IMR-90 (cell line): ENCODE data around the gene CCR5AS.

Experiments used
- ATAC-seq: fragments of 200-7000 bp; cut with Tn5 transposase; 2 replicates; pipeline ENCODE4 v1.9.1; 2020; ENCODE audit warnings: low read depth, mild to moderate bottlenecking, moderate library complexity
- BruUV-seq: library from RNA; stranded (reverse); fragments of 400-500 nt; replicated peaks from 2 replicates; lab custom pipeline; 2021; lab: Mats Ljungman, UMichigan
- CTCF ChIA-PET: fragments of 300-600 bp; formaldehyde crosslinking; extraction: SDS; loops from one replicate; lab custom pipeline; 2021; ENCODE audit warnings: antibody characterized with exemption; lab: Yijun Ruan, JAX
- POLR2A ChIA-PET: fragments of 300-600 bp; sonication (Branson Sonifier 250); formaldehyde crosslinking; loops from one replicate; lab custom pipeline; 2022; ENCODE audit warnings: antibody characterized with exemption; ENCODE audit not compliant: unreplicated experiment; lab: Charles Lee
- DNase-seq: peaks from one replicate; pipeline ENCODE4 v3.0.0; 2013
- H2AFZ ChIP-seq: replicated peaks from 2 replicates; pipeline ENCODE3; 2013; ENCODE audit warnings: low read length, mild to moderate bottlenecking; ENCODE audit not compliant: poor library complexity
- H2AK5ac ChIP-seq: 2 replicates; pipeline ENCODE4 v1.6.1; 2013; ENCODE audit warnings: low read depth, low read length, inconsistent platforms
- H2AK9ac ChIP-seq: replicated peaks from 2 replicates; pipeline ENCODE3; 2013; ENCODE audit warnings: mild to moderate bottlenecking, low read depth, low read length, moderate library complexity; ENCODE audit not compliant: poor library complexity
- H2BK120ac ChIP-seq: 2 replicates; pipeline ENCODE4 v1.6.1; 2013; ENCODE audit warnings: low read depth, low read length, inconsistent platforms
- H2BK15ac ChIP-seq: 3 replicates; pipeline ENCODE4 v1.6.1; 2013; ENCODE audit warnings: low read depth, low read length, inconsistent platforms
- H2BK20ac ChIP-seq: 2 replicates; pipeline ENCODE4 v1.6.1; 2013; ENCODE audit warnings: low read depth, mild to moderate bottlenecking, inconsistent platforms, low read length, moderate library complexity
- H2BK5ac ChIP-seq: 2 replicates; pipeline ENCODE4 v1.6.1; 2013; ENCODE audit warnings: mild to moderate bottlenecking, low read depth, low read length, inconsistent platforms; ENCODE audit not compliant: poor library complexity, severe bottlenecking
- H3K14ac ChIP-seq: replicated peaks from 2 replicates; pipeline ENCODE4 v1.6.1; 2013; ENCODE audit warnings: low read depth, low read length, inconsistent platforms
- H3K18ac ChIP-seq: 2 replicates; pipeline ENCODE4 v1.6.1; 2013; ENCODE audit warnings: low read depth, low read length, control low read depth
- H3K23ac ChIP-seq: 2 replicates; pipeline ENCODE4 v1.6.1; 2013; ENCODE audit warnings: low read depth, low read length, inconsistent platforms
- H3K27ac ChIP-seq: 2 replicates; pipeline ENCODE4 v1.5.1; 2013; ENCODE audit warnings: mild to moderate bottlenecking, control low read depth, low read length; ENCODE audit not compliant: insufficient read depth
- H3K27me3 ChIP-seq: 2 replicates; pipeline ENCODE4 v1.6.1; 2013; ENCODE audit warnings: low read length; ENCODE audit not compliant: control insufficient read depth, insufficient read depth
- H3K36me3 ChIP-seq: 2 replicates; pipeline ENCODE4 v1.6.1; 2013; ENCODE audit warnings: low read length, mixed read lengths; ENCODE audit not compliant: control insufficient read depth, insufficient read depth
- H3K4ac ChIP-seq: 2 replicates; pipeline ENCODE4 v1.6.1; 2013; ENCODE audit warnings: low read depth, low read length, inconsistent platforms
- H3K4me1 ChIP-seq: 2 replicates; pipeline ENCODE4 v1.6.1; 2013; ENCODE audit warnings: low read length, mixed read lengths; ENCODE audit not compliant: control insufficient read depth, insufficient read depth
- H3K4me2 ChIP-seq: 2 replicates; pipeline ENCODE4 v1.6.1; 2013; ENCODE audit warnings: low read depth, mild to moderate bottlenecking, control low read depth, low read length, moderate library complexity
- H3K4me3 ChIP-seq: 2 replicates; pipeline ENCODE4 v1.5.1; 2013; ENCODE audit warnings: low read depth, mild to moderate bottlenecking, control low read depth, low read length, moderate library complexity; ENCODE audit not compliant: insufficient read depth
- H3K56ac ChIP-seq: 2 replicates; pipeline ENCODE4 v1.6.1; 2013; ENCODE audit warnings: low read length, inconsistent platforms; ENCODE audit not compliant: insufficient read depth; ENCODE audit errors: extremely low read depth
- H3K79me1 ChIP-seq, 2 experiments: 2 replicates each; pipeline ENCODE4 v1.6.1; 2013; ENCODE audit warnings: low read length in 2 of 2, inconsistent platforms in 1 of 2, low read depth in 1 of 2
- H3K9ac ChIP-seq: 2 replicates; pipeline ENCODE4 v1.6.1; 2013; ENCODE audit warnings: low read depth, low read length, control low read depth
- H3K9me1 ChIP-seq: 2 replicates; pipeline ENCODE4 v1.6.1; 2013; ENCODE audit warnings: low read length, inconsistent platforms; ENCODE audit not compliant: insufficient read depth
- H3K9me3 ChIP-seq: 2 replicates; pipeline ENCODE4 v1.6.1; 2013; ENCODE audit warnings: low read length; ENCODE audit not compliant: control insufficient read depth, insufficient read depth
- H4K20me1 ChIP-seq: 2 replicates; pipeline ENCODE4 v1.6.1; 2013; ENCODE audit warnings: low read length, inconsistent platforms; ENCODE audit not compliant: insufficient read depth
- H4K5ac ChIP-seq: 2 replicates; pipeline ENCODE4 v1.6.1; 2013; ENCODE audit warnings: mild to moderate bottlenecking, low read depth, low read length, control low read depth
- H4K8ac ChIP-seq, 2 experiments: 2 replicates each; pipeline ENCODE4 v1.6.1; 2013; ENCODE audit warnings: low read depth in 2 of 2, low read length in 2 of 2, control low read depth in 1 of 2, inconsistent platforms in 1 of 2
- H4K91ac ChIP-seq: 2 replicates; pipeline ENCODE4 v1.6.1; 2013; ENCODE audit warnings: low read depth, low read length, inconsistent platforms; ENCODE audit not compliant: insufficient read depth
- BHLHE40 ChIP-seq: fragments of 150-350 bp; IDR thresholded peaks from 2 replicates; pipeline ENCODE4 v1.6.1; 2016; ENCODE audit warnings: mild to moderate bottlenecking, low read depth, low read length
- CEBPB ChIP-seq: IDR thresholded peaks from 2 replicates; pipeline ENCODE4 v1.6.1; 2012; ENCODE audit warnings: low read depth, low read length, improper control_type of control experiment
- CHD1 ChIP-seq: IDR thresholded peaks from 2 replicates; pipeline ENCODE4 v1.6.1; 2012; ENCODE audit warnings: low read depth, low read length, improper control_type of control experiment
- CTCF ChIP-seq: conservative IDR thresholded peaks from 2 replicates; pipeline ENCODE4 v1.5.1; 2012; ENCODE audit warnings: mild to moderate bottlenecking, low read depth, low read length, improper control_type of control experiment
- FOS ChIP-seq: fragments of 150-350 bp; IDR thresholded peaks from 2 replicates; pipeline ENCODE4 v1.6.1; 2016; ENCODE audit warnings: low read depth, low read length
- MAZ ChIP-seq: IDR thresholded peaks from 2 replicates; pipeline ENCODE4 v1.6.1; 2012; ENCODE audit warnings: low read depth, mild to moderate bottlenecking, low read length, improper control_type of control experiment, moderate library complexity, borderline replicate concordance
- MXI1 ChIP-seq: IDR thresholded peaks from 2 replicates; pipeline ENCODE4 v1.6.1; 2012; ENCODE audit warnings: low read depth, mild to moderate bottlenecking, low read length, moderate library complexity, borderline replicate concordance
- NFE2L2 ChIP-seq: fragments of 150-350 bp; IDR thresholded peaks from 2 replicates; pipeline ENCODE4 v1.6.1; 2016; ENCODE audit warnings: low read depth, mild to moderate bottlenecking, low read length
- POLR2A ChIP-seq: IDR thresholded peaks from 2 replicates; pipeline ENCODE4 v1.6.1; 2012; ENCODE audit warnings: mild to moderate bottlenecking, low read depth, low read length
- RAD21 ChIP-seq: IDR thresholded peaks from 2 replicates; pipeline ENCODE4 v1.6.1; 2012; ENCODE audit warnings: low read length, improper control_type of control experiment
- RCOR1 ChIP-seq: IDR thresholded peaks from 2 replicates; pipeline ENCODE4 v1.6.1; 2012; ENCODE audit warnings: mild to moderate bottlenecking, low read length, improper control_type of control experiment; ENCODE audit not compliant: insufficient replicate concordance
- RFX5 ChIP-seq: IDR thresholded peaks from 2 replicates; pipeline ENCODE4 v1.8.0; 2012; ENCODE audit warnings: low read depth, mild to moderate bottlenecking, low read length, moderate library complexity
- SMC3 ChIP-seq: fragments of 150-350 bp; IDR thresholded peaks from 2 replicates; pipeline ENCODE4 v1.6.1; 2016; ENCODE audit warnings: low read depth, mild to moderate bottlenecking, antibody characterized with exemption, low read length, moderate library complexity
- WGBS, 2 experiments: methylation state at CpG; one replicate each; pipeline versions ENCODE4 v1.1.5 to v1.1.7; 2013; ENCODE audit warnings: missing lambda C conversion rate in 2 of 2; ENCODE audit not compliant: insufficient read length in 1 of 2; ENCODE audit errors: extremely low coverage in 2 of 2; 5-methylcytosine and 5-hydroxymethylcytosine counted together
- dilution Hi-C: fragments of 300-500 bp; cut with HindIII; formaldehyde crosslinking; loops from one replicate; pipeline ENCODE4 v1.14.3; 2018; ENCODE audit warnings: low sequenced_read_pairs; ENCODE audit not compliant: unreplicated experiment
- in situ Hi-C: fragments of 300-500 bp; cut with MboI; formaldehyde crosslinking; loops from 3 replicates; pipeline ENCODE4 v1.14.3; 2019; ENCODE audit warnings: low sequenced_read_pairs, inconsistent platforms, mixed read lengths
- intact Hi-C: fragments of 100-400 bp; cut with micrococcal nuclease; formaldehyde crosslinking; loops from 2 replicates; pipeline ENCODE4 v1.10.0; 2022
- TF ChIP-seq, protein P1 (sequence below): fragments of 150-350 bp; IDR thresholded peaks from 2 replicates; pipeline ENCODE4 v1.6.1; 2016; ENCODE audit warnings: low read depth, mild to moderate bottlenecking, low read length, moderate library complexity, borderline replicate concordance
- TF ChIP-seq, protein P2 (sequence below): fragments of 150-350 bp; IDR thresholded peaks from 2 replicates; pipeline ENCODE4 v1.6.1; 2017; ENCODE audit warnings: mild to moderate bottlenecking, antibody characterized with exemption, low read length, low read depth

Gene CCR5AS

DNA sequence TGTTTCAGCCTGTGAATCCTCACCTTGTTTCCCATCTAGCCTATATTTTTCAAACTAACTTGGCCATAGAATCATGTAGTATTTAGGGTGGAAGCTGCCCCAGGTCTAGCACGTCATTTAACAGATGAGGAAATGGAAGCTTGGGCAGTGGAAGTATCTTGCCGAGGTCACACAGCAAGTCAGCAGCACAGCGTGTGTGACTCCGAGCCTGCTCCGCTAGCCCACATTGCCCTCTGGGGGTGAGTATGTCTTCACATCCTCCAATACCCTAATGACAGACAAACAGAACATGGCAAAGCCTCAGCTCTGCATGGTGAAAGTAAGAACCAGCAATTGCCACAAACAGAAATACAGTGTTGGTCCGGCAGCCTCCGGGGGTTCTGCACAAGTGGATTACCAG, 38.3 kb downstream of the CCR5AS start:
- Histone ChIP-seq H3K9ac (no peak overlapping the region), H3K14ac (no peak overlapping the region), H2BK15ac (no peak overlapping the region), H3K79me1 (no peaks in the 10 kb centered on the region), H3K4me1 (no peaks in the 10 kb centered on the region), H3K27me3 (peaks cover 40% of the 10 kb centered on the region), H2BK120ac (no peak overlapping the region), H2BK5ac (no peak overlapping the region), H4K91ac (no peak overlapping the region), H3K18ac (no peak overlapping the region), H3K9me1 (no peaks in the 10 kb centered on the region), H2BK20ac (no peak overlapping the region), H3K23ac (no peak overlapping the region), H2AK5ac (no peak overlapping the region), H2AK9ac (no peak overlapping the region), H3K4me3 (no peak overlapping the region), H4K5ac (no peak overlapping the region), H4K8ac (no peak overlapping the region), H3K4ac (no peak overlapping the region), H3K27ac (no peak overlapping the region), H3K9me3 (no peaks in the 10 kb centered on the region), H4K20me1 (no peaks in the 10 kb centered on the region), H3K56ac (no peak overlapping the region), H3K4me2 (no peak overlapping the region), H2AFZ (no peak overlapping the region), H3K36me3 (no peaks in the 10 kb centered on the region)
- CTCF ChIA-PET, result interaction anchor here (1.5 kb wide), 1 partner anchor 15 kb away, joined by 4 read pairs; the partner anchor contains the start of gene CCR2
- no TSS peak for BruUV-seq
- ATAC-seq (no peak), DNase-seq (no peak)
- dilution Hi-C loops, result no loop called here
- intact Hi-C loops, result no loop called here
- in situ Hi-C loops, result no loop called here
- TF ChIP-seq POLR2A (no peak), CHD1 (no peak), FOS (no peak), RFX5 (no peak), MXI1 (no peak), MAZ (no peak), CTCF (no peak), NFE2L2 (no peak), CEBPB (no peak), BHLHE40 (no peak), RCOR1 (no peak), RAD21 (no peak), SMC3 (no peak)
- TF ChIP-seq, protein P1, sequence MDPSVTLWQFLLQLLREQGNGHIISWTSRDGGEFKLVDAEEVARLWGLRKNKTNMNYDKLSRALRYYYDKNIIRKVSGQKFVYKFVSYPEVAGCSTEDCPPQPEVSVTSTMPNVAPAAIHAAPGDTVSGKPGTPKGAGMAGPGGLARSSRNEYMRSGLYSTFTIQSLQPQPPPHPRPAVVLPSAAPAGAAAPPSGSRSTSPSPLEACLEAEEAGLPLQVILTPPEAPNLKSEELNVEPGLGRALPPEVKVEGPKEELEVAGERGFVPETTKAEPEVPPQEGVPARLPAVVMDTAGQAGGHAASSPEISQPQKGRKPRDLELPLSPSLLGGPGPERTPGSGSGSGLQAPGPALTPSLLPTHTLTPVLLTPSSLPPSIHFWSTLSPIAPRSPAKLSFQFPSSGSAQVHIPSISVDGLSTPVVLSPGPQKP, result no peak
- TF ChIP-seq, protein P2, sequence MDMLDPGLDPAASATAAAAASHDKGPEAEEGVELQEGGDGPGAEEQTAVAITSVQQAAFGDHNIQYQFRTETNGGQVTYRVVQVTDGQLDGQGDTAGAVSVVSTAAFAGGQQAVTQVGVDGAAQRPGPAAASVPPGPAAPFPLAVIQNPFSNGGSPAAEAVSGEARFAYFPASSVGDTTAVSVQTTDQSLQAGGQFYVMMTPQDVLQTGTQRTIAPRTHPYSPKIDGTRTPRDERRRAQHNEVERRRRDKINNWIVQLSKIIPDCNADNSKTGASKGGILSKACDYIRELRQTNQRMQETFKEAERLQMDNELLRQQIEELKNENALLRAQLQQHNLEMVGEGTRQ, result no peak
- POLR2A ChIA-PET, result no interaction called here
- WGBS, 2 experiments, result no CpG with 5 or more reads among the region's 7 CpGs
